NCI-H774 (cell line): ENCODE results near the gene CROCC2.

Experiments used
- DNase-seq: peaks from one replicate; lab custom pipeline; 2025; lab: John Stamatoyannopoulos, UW

Gene CROCC2

DNA sequence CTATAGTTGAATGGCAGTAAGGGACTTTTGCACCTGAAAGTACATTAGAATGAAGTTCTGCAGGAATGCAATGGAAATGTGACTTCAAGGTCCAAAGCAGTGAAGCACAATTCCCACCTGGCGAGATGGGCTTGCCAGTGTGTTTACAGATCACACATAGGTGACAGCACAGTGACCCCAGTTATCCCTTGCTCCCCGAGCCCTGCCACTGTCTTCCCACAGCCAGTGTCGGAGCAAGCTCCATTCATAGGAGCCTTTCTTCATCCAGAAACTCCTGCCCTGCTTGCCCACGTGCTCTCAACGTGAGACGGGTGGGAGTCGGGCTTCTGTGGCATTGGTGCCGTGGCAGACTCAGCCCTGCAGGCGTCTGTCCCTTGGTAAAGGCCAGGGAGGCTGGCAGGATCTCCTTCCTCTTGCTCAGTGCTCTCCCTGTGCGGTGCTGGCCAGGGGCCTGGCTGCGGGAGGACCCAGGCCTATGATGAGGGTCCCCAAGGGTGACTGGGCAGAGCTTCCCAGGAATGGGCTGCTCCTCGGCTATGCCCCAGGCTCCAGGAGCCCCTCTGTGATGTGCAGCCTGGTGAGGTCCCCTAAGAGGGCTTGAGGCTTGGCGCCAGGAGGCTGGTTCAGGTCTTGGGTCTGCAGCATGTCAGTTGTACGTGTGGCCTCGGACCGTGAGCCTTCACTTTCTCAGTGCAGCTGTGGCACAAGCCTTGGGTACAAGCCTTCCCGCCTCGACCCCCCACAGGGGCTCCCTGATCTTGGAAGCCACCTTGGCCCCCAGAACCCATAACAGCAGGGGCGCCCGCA lies 132.4 kb downstream of the CROCC2 start:
- no peak for DNase-seq

- no peak for DNase-seq
Measured at GRCh38 chr2:241039416-241039815, 133.3 kb downstream of the CROCC2 start.

DNA sequence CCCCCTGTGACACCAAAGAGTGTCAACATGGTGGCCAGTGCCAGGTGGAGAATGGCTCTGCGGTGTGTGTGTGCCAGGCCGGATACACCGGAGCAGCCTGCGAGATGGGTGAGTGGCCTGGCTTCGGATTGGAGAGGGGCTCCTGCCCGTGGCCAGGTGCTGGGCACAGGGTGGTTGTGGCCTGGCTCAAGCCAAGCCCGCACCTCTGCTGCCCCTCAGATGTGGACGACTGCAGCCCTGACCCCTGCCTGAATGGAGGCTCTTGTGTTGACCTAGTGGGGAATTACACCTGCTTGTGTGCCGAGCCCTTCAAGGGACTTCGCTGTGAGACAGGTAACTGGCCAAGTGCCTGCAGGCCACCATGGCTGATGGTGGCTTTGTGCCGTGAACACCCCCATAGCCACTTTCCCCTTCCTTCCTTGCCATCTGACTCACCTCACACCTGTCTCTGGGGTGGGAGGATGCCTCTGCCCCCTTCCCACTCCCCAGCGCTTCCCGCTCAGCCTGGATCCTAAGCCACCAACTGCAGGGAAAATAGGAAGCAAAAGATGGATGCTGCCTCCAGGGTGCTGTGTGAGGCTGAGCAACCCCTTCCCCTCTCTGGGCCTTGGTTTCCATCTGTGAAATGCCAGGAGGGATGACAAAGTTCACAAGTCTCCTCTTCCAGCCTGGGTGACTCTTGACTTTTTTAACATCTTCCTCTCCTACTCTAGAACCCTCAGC lies 134.1 kb downstream of the CROCC2 start:
- DNase-seq: no peak

- no peak for DNase-seq
Measured at GRCh38 chr2:241041589-241042158, 135.5 kb downstream of the CROCC2 start.
